KMS-11 (cell line): ENCODE results near the gene SERTAD4.

Experiments used
- H2AFZ ChIP-seq: fragments of 200-600 bp; sonication (generic); 2 replicates; pipeline ENCODE4 v1.6.1; 2016; ENCODE audit warnings: antibody characterized with exemption, mixed run types, low read depth
- H3K27ac ChIP-seq: fragments of 200-600 bp; sonication (generic); 2 replicates; pipeline ENCODE4 v1.6.1; 2016; ENCODE audit warnings: mild to moderate bottlenecking, mixed run types
- H3K27me3 ChIP-seq: fragments of 200-600 bp; sonication (generic); 2 replicates; pipeline ENCODE4 v1.6.1; 2017; ENCODE audit warnings: mild to moderate bottlenecking, low read depth, mixed run types, moderate library complexity; ENCODE audit not compliant: insufficient read depth
- H3K36me3 ChIP-seq: fragments of 200-600 bp; sonication (generic); 2 replicates; pipeline ENCODE4 v1.6.1; 2017; ENCODE audit warnings: mild to moderate bottlenecking, mixed run types; ENCODE audit not compliant: insufficient read depth
- H3K4me1 ChIP-seq: fragments of 200-600 bp; sonication (generic); 2 replicates; pipeline ENCODE4 v1.6.1; 2016; ENCODE audit warnings: mild to moderate bottlenecking, low read depth, mixed run types; ENCODE audit not compliant: poor library complexity, severe bottlenecking
- H3K4me2 ChIP-seq: fragments of 200-600 bp; sonication (generic); 2 replicates; pipeline ENCODE4 v1.7.0; 2016; ENCODE audit warnings: mild to moderate bottlenecking, mixed run types
- H3K4me3 ChIP-seq: fragments of 200-600 bp; sonication (generic); IDR thresholded peaks from 2 replicates; pipeline ENCODE4 v1.6.1; 2017; ENCODE audit warnings: low read depth, low read length, mixed read lengths; ENCODE audit not compliant: insufficient read depth
- H3K79me2 ChIP-seq: fragments of 200-600 bp; sonication (generic); 2 replicates; pipeline ENCODE4 v1.6.1; 2016; ENCODE audit warnings: low read depth, mixed run types; ENCODE audit not compliant: insufficient read depth
- H3K9ac ChIP-seq: fragments of 200-600 bp; sonication (generic); 2 replicates; pipeline ENCODE4 v1.6.1; 2016; ENCODE audit warnings: mild to moderate bottlenecking, mixed run types
- H4K20me1 ChIP-seq: fragments of 200-600 bp; sonication (generic); 2 replicates; pipeline ENCODE4 v1.6.1; 2016; ENCODE audit warnings: mild to moderate bottlenecking, mixed run types; ENCODE audit not compliant: insufficient read depth
- CTCF ChIP-seq: fragments of 200-600 bp; sonication (generic); conservative IDR thresholded peaks from 2 replicates; pipeline ENCODE4 v1.6.1; 2017; ENCODE audit warnings: low read depth, mild to moderate bottlenecking, antibody characterized with exemption, low read length, moderate library complexity, mixed read lengths

Gene SERTAD4

GRCh38 chr1:210250998-210251679 lies 18.5 kb downstream of the SERTAD4 start:
- no peak overlapping the region for H3K27ac ChIP-seq
- no peaks in the 10 kb centered on the region for H3K79me2 ChIP-seq
- peak overlapping the region; percentile 70; the same call in 1 of the 2 replicates for H2AFZ ChIP-seq
- no peak for TF ChIP-seq CTCF
- H3K36me3 ChIP-seq, result no peaks in the 10 kb centered on the region
- H3K4me3 ChIP-seq, result no peak overlapping the region
- peak overlapping the region; percentile 73 for H3K4me2 ChIP-seq
- peak overlapping the region; percentile 20; the same call in 1 of the 2 replicates for H3K9ac ChIP-seq
- no peaks in the 10 kb centered on the region for H4K20me1 ChIP-seq
- no peaks in the 10 kb centered on the region for H3K27me3 ChIP-seq
- H3K4me1 ChIP-seq, result peaks cover 33% of the 10 kb centered on the region

- no peaks in the 10 kb centered on the region for H3K79me2 ChIP-seq
- no peak overlapping the region for H3K27ac ChIP-seq
- H3K4me3 ChIP-seq, result no peak overlapping the region
- peak overlapping the region; percentile 70; the same call in 1 of the 2 replicates for H2AFZ ChIP-seq
- peak overlapping the region; percentile 20; the same call in 1 of the 2 replicates for H3K9ac ChIP-seq
- TF ChIP-seq CTCF, result no peak
- no peaks in the 10 kb centered on the region for H3K36me3 ChIP-seq
- H3K4me2 ChIP-seq, result peak overlapping the region; percentile 73
- H3K27me3 ChIP-seq, result no peaks in the 10 kb centered on the region
- H3K4me1 ChIP-seq, result peaks cover 26% of the 10 kb centered on the region
- no peaks in the 10 kb centered on the region for H4K20me1 ChIP-seq
Observed at GRCh38 chr1:210251680-210252490, 19.3 kb downstream of the SERTAD4 start.

- Histone ChIP-seq H3K27me3 (no peaks in the 10 kb centered on the region), H3K27ac (no peak overlapping the region), H3K36me3 (no peaks in the 10 kb centered on the region), H3K4me1 (peaks cover 18% of the 10 kb centered on the region), H3K4me3 (no peak overlapping the region), H4K20me1 (no peaks in the 10 kb centered on the region), H3K79me2 (no peaks in the 10 kb centered on the region), H3K4me2 (no peak overlapping the region; the same call in 1 of the 2 replicates), H2AFZ (no peak overlapping the region), H3K9ac (no peak overlapping the region)
- TF ChIP-seq CTCF, result no peak
Observed at GRCh38 chr1:210252621-210253051, 20.0 kb downstream of the SERTAD4 start.

DNA sequence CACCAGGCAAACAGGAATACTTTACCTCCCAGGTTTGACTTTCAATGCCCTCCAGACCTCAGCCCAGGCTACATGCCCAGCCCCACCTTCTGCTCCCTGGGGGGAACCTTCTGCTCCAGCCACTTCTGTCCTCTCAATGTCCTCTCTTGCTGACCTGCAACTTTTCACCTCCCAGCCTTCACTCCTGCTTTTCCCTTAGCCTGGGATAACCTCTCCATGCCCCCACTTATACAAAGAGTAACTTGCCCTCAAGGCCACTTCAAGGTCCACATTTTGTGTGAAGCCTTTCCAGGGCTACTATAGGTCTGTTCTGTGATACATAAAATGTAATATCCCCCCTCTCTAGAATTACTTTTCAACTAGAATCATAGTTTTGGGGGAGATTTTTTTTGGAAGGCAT lies 21.7 kb downstream of the SERTAD4 start:
- H3K27me3 ChIP-seq, result no peaks in the 10 kb centered on the region

More for the DNA sequence above, 21.7 kb downstream of the SERTAD4 start:
- Histone ChIP-seq H3K4me2 (no peak overlapping the region), H3K4me1 (peaks cover 17% of the 10 kb centered on the region), H3K9ac (no peak overlapping the region), H3K36me3 (no peaks in the 10 kb centered on the region), H3K79me2 (no peaks in the 10 kb centered on the region), H4K20me1 (no peaks in the 10 kb centered on the region), H3K4me3 (no peak overlapping the region), H2AFZ (no peak overlapping the region), H3K27ac (no peak overlapping the region)
- TF ChIP-seq CTCF, result no peak
